ENCODE measurements around the gene MTF1.
A peak's percentile ranks its signal among the peaks of the same experiment; 100 is the strongest.
"Not testable (repeated sequence)": the region's sequence is repeated elsewhere in the genome, so short reads cannot be mapped to it uniquely, and the experiment has no call there.

The MTF1 gene

DNA sequence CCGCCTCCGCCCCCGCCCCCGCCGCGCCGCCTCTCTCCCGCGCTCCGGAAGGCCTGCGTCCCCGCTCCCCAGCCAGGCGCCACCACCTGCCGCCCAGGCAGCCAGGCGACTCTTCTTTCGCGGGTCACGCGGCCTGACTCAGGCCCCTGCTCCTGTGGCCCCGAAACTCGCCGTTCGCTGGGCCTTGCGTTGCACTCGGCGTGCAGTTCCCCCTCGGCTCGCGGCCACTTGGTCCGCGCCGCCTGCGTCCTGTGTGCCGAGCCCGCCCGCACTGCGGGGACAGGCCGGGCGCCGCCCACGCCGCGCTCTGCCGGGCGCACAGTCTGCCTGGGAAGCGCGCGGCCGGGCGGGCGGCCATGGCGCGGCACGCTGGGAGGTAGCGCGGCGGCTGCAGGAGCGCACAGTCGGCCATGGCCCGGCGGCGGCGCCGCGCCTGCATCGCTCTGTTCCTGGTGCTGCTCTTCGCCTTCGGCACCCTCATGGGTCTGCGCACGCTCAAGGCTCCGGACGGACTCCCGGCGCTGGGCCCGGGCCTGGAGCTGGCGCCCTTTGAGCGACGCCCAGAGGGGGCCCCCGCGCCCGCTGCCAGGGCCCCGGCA lies 65.5 kb downstream of the MTF1 start, which contains the start of gene MANEAL:
Gene MANEAL, plus strand, starts transcription at position 75 of the 599 bp plus-strand sequence. Its CDS starts 336 bp downstream, at position 411.
- DNase-seq (ENCODE audit: low read depth in 2 of 2), result no peak

DNA sequence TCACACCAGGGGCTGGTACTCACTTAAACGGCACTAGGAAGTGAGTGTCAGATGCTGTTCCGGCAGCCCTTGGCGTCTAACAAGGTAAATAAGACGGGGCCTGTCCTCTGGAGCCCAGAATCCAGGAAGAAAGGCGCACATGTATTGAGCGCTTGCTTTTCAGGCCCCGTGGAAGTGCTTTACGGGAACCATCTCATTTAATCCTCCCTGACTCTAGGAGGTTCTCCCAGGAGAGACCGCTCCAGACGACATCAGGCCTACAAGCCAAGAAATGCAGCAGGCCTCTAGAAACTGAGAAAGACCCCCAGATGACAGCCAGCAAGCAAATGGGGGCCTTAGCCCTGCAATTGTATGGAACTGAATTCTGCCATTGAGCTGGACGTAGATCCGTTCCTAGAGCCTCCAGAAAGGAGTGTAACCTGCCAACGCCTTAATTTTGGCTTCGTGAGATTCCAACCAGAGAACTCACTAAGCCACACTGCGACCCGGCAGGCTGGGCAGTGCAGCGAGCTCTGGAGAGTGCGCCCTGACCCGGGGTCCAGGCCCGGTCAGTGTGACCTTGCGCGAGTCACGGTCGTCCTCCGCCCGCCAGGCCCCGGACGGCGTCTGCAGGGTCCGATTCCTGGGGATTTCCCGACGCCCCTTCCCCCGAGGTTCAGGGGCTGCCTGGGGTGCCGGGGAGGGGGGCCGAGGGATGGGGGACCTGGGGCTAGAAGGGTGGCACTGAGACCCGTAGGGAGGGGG lies 66.3 kb downstream of the MTF1 start:
- no peak for DNase-seq (ENCODE audit: low read depth in 2 of 2)

DNA sequence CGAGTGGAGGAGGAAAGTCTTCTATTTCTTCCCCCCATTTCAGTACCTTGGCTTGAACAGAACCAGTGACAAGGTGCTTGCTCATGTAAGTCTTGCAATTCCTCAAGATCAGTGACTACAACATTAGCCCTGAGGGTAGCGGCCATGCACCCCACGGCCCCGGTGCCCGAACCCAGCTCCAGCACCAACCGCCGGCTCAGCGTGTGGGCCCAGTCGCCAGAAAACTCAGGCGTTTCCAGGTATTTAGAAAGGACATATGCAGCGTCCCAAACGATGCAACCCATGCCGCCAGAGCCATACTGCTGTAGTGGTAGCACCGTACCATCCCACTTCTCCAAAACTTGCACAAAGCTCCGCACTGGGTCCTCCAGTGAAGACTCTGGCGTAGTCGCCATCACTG lies 76.9 kb downstream of the MTF1 start:
- no peak for DNase-seq (ENCODE audit: low read depth in 2 of 2)

DNA sequence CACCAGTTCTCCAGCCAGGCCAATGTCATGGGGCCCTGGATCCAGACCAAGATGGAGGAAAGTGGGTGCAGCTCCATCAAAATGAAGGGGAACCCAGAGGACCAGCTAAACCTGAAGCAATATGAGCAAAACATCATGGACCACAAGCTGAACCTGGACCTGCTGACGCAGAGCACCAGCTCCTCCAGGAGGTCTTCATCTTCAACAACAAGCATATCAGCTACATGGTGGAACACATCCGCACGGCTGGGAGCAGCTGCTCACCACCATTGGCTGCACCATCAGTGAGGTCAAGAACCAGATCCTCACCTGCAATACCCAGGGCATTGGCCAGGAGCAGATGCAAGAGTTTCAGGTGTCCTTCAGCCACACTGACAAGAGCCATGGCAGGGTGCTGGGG lies 80.7 kb downstream of the MTF1 start:
- DNase-seq (ENCODE audit: low read depth in 2 of 2), result no peak

DNA sequence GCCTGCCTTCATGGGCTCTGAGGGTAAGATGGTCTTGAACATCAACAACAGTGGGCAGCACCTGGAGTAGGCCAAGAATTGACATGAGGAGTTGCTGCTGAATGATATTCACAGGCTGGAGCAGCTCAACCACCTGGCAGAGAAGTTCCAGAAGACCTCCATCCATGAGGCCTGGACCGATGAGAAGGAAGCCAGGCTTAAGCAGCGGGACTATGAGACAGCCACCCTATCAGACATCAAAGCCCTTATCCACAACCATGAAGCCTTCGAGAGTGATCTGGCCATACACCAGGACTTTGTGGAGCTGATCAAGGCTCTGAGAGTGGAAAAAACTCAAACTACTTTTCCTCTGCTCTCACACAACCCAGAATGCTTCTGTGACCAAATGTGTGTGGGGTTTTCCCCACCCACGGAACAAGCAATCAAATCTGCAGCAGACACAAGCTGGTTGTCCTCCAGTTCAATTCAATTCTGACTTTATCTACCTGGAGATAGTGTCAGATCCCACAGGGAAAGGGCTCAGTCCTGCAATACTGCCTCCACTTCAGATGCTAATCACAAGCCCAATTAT lies 82.4 kb downstream of the MTF1 start:
- no peak for DNase-seq (ENCODE audit: low read depth in 2 of 2)

DNA sequence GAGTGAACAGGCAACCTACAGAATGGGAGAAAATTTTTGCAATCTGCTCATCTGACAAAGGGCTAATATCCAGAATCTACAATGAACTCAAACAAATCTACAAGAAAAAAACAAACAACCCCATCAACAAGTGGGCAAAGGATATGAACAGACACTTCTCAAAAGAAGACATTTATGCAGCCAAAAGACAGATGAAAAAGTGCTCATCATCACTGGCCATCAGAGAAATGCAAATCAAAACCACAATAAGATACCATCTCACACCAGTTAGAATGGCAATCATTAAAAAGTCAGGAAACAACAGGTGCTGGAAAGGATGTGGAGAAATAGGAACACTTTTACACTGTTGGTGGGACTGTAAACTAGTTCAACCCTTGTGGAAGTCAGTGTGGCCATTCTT lies 88.0 kb downstream of the MTF1 start:
- DNase-seq (ENCODE audit: low read depth in 2 of 2), result not testable (repeated sequence)

DNA sequence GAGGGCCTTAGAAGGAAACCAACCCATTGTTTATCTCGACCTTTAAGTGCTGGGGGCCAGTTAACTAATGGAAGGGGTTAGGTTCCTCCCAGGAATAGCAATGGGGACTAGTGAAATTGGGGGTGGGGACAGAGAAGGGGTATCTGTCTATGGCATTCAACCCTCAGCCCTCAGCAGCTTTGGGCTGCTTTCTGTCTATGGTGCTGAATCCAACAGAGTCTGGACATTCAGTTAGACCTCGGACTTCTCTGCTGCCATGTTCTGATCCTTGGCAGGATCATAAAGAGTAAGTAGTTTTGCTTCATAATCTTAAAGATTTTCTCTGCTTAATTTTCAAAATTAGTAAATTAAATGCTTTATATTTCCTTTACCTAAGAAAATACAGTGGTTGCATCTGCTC lies 91.9 kb downstream of the MTF1 start:
- DNase-seq (ENCODE audit: low read depth in 2 of 2), result no peak

DNA sequence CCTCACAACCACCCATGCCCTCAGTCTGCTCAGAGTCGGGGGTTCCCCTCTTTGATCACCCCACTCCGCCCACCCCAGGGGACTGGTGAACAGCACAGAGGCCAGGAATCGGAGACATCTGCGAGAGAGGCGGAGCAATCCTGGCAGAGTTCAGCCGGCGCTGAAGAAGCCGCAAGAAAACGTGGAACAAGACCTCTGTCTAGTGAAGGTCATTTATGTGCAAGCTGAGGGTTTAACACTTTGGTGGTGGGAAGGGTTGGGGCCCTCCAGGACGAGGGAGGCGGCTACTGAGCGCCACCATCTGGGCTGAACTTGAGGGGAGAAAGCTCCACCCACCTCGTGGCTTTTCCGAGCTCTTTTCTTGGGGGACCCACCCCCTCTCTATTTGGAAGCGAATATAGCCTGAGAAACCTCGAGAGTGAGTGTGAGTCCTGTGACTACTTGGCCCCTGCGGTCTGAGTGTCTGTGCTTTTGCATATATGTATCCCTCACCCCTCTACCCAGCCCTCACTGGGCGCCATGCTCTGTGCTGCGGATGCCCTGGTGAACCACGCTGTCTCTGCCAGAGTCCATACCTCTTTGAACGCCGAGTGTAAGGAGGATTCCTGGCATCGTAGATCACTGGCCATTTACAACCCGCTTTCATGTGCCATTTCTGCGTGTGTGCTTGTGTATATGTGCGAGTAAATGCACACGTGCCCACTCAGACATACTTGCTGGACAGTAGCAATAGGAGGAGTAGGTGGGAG lies 93.3 kb downstream of the MTF1 start:
- DNase-seq (ENCODE audit: low read depth in 2 of 2), result no peak

DNA sequence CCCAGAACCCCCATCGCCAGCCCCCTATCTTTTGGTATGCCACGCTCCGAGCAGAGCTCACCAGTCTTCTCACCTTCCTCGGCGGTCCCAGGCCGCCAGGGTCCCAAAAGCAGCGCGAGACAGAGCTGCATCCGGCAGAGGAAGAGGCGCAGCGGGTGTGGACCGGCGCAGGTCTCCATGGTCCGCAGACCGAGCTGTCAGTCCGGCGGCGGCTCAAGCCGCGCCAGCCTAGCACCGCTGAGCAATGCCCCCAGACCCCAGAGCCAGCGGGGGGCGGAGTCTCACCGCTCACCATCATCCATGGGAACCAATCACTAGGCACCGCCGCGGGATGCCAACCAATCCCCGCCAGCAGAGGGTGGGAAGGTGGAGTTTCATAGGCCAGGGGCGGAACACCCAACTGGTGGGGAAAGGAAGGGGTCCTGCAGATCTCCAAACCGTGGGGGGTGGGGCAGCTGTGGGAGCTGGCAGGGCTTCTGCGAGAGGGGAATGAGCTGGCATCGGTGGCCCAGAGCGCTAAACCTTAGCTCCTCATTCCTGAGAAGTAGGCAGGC lies 94.4 kb downstream of the MTF1 start, which contains the start of gene EPHA10:
Gene EPHA10, minus strand, starts transcription at position 233 of the 554 bp plus-strand sequence. Its CDS starts 54 bp downstream, at position 179.
- no peak for DNase-seq (ENCODE audit: low read depth in 2 of 2)

DNA sequence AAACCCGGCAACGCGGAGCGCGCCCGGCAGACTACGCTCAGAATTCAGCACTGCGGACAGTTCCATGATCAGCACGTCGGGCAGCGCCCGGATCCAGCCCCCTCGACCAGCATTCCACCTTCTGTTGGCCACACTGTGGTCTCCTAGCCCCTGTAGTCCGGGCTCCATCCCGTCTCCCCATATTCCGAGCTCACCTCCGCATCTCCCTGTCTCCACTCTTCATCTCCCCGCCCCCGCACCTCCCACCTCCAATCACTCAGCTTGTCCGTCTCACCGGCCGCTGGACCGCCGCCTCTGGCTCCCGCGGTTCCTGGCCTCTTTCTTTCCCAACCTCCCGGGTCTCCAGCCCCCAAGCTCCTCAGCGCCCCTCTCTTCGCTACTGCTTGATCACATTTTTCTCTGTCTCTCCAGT lies 95.0 kb downstream of the MTF1 start:
- peak in 1 of 2 experiments; percentile 8 for DNase-seq (ENCODE audit: low read depth in 2 of 2)

DNA sequence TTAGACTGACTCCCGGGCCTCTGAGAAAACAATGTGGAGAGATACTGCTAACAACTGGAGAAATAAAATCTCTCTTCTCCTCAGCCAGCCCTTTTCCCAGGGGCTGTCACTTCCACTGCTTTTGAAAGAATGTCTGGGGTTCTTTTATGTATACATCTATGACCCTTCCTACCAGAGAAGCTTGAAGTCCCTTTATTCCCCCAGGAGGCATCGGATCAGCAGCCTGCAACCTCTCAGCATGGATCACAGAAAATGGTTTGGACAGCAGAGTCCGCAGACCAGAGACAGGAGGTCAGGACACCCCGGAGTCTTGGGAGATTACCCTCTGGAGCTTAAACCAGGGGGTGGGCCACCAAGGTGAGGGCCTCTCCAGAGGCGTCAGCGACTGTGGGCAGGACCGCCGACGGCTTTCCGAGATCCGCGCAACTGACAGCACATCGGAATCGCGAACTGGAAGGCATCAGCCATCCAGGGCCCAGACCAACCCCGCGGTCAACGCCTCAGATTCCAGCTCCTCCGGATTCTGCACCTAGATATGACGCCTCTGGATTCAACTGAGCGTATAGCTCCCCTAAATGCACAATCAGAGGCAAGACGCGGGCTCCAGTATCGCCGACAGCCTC lies 95.5 kb downstream of the MTF1 start:
- DNase-seq (ENCODE audit: low read depth in 2 of 2), result no peak

DNA sequence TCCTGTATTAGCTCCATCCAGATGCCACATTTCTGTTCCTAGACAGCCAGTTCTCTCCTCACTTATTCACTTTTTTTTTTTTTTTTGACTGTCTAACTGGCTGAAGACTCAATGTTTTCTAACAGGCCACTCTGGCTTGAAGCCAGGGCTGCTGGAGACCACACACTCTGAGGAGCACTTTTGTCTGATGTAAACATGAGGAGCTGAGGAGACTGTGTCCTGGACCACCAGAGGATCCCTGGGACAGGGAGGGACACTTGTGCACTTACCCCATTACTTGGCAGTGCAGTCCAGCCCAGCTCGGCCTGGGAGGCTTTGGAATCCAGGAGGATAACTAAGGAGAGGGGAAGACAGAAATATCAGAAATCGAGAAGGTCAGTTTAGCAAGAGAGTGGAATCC lies 96.9 kb downstream of the MTF1 start:
- no peak for DNase-seq (ENCODE audit: low read depth in 2 of 2)

DNA sequence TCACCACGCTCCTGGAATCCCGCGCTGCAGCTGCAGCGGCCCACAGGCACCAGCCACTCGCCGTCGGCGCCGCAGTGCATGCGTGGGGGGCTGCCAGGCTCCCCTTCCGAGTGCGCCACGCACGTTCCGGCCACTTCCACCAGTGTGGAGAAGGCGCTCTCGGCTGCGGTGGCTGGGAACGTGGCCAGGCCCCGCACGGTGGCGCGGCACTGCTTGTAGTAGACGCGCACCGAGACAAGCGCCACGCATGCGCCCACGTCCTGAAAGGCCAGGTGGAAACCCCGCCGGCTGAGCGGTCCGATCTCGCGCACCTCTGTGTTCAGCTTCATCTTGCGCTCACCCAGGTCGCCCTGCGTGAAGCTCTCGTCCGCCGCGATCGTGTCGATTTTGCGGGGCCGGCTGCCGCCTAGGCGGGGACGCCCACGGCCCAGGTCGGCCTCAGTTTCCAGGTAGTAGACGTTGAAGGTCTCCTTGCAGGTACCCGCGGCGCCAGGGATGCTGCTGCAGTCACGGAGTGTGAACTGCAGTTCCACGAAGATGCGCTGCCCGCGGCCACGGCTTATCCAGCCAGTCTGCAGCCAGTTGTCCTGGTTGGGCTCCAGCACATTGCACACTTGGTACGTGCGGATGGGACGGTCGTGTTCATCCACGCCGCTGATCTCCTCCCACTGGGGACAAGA lies 97.8 kb downstream of the MTF1 start:
- no peak for DNase-seq (ENCODE audit: low read depth in 2 of 2)
